Psoas muscle (tissue), 8 donors: ENCODE measurements around the gene FAIM2. TPM values are rescaled to one million over a fixed set of nuclear protein-coding genes. Genes with fewer than 3 reads are reported as not detected.

ENCODE experiments used
- ATAC-seq, 4 donors: fragments of 200-7000 bp; cut with Tn5 transposase; one replicate each; pipeline ENCODE4 v1.9.1; 2020; ENCODE audit warnings: moderate library complexity in 3 of 4, mild to moderate bottlenecking in 2 of 4
- DNase-seq, 2 donors: peaks; one replicate each; pipeline ENCODE4 v3.0.0-alpha.2; 2020
- H3K27ac ChIP-seq: fragments of 200-600 bp; one replicate; pipeline ENCODE4 v1.8.0; 2022
- H3K27me3 ChIP-seq, 3 donors: fragments of 200-600 bp in 1 of 3; one replicate each; pipeline versions ENCODE4 v1.6.1 to v1.8.0; 2013 to 2022; ENCODE audit warnings: low read length in 2 of 3, mild to moderate bottlenecking in 2 of 3, moderate library complexity in 1 of 3; ENCODE audit not compliant: insufficient read depth in 3 of 3
- H3K36me3 ChIP-seq, 2 donors: fragments of 200-600 bp in 1 of 2; one replicate each; pipeline versions ENCODE4 v1.6.1 to v1.8.0; 2013 to 2022; ENCODE audit warnings: low read depth in 1 of 2, mild to moderate bottlenecking in 1 of 2, moderate library complexity in 1 of 2; ENCODE audit not compliant: insufficient read depth in 1 of 2
- H3K4me1 ChIP-seq: fragments of 200-600 bp; one replicate; pipeline ENCODE4 v1.8.0; 2022
- H3K4me3 ChIP-seq: fragments of 200-600 bp; one replicate; pipeline ENCODE4 v1.8.0; 2022; ENCODE audit warnings: mild to moderate bottlenecking
- H3K9me3 ChIP-seq: fragments of 200-600 bp; one replicate; pipeline ENCODE4 v1.8.0; 2022
- CTCF ChIP-seq: fragments of 200-600 bp; IDR thresholded peaks from one replicate; pipeline ENCODE4 v1.8.0; 2022; ENCODE audit warnings: antibody characterized with exemption
- WGBS, 3 donors: extraction: QIAGEN DNeasy Blood & Tissue Kit; methylation state at CpG; one replicate each; pipeline versions ENCODE4 v1.1.6 to v1.1.7; 2013; 5-methylcytosine and 5-hydroxymethylcytosine counted together
- intact Hi-C, 2 donors: fragments of 100-400 bp; cut with DNase I; formaldehyde crosslinking; loops; one replicate each; pipeline versions ENCODE4 v1.11.0 to v1.14.2; 2022
- polyA plus RNA-seq, 3 donors: library from polyadenylated mRNA; stranded (reverse); fragments of 200-250 nt; gene quantifications; one replicate each; pipeline ENCODE4 v1.2.3, GENCODE V29; 2013
- total RNA-seq, 4 donors: library from RNA; stranded (reverse); fragmentation: NEBNext Ultra II Directional in 2 of 4; extraction: Animal tissue kit (Norgen Biotek cat#: 25700) in 2 of 4; gene quantifications; one replicate each; pipeline versions ENCODE4 v1.2.1 to v1.2.4, GENCODE V29; 2021 to 2023
- donor health status: healthy with polysubstance abuse.
- donor health status: DM: no; HTN: no; CAD: no; lungs with moderate emphysema.
- donor health status: Bipolar disorder and iron deficiency.
- donor health status: healthy.
- donor health status: DM: yes; HTN: yes; CAD: no.
- donor health status: DM: no; HTN: no; CAD: no.
- donor health status: DM: no; HTN: no; CAD: no.
- donor health status: DM: yes; HTN: yes; CAD: no.

FAIM2 gene
- total and polyA plus RNA-seq, 7 donors: 0.22 to 1.1 (median 0.58) TPM; not detected in 2

- WGBS, 3 donors: 95 to 97% (median 95%) methylated on average over 3 of the region's 3 CpGs
- intact Hi-C loops: no loop called here
Measured at GRCh38 chr12:49876070-49876469, 27.6 kb downstream of the FAIM2 start.

GRCh38 chr12:49875115-49875720 is 28.5 kb downstream of the FAIM2 start:
- 92 to 95% (median 93%) methylated on average over 9 of the region's 9 CpGs for WGBS, 3 donors
- no peak for DNase-seq
- intact Hi-C loops: no loop called here
- no peak for TF ChIP-seq CTCF
- Histone ChIP-seq H3K9me3 (no peaks in the 10 kb centered on the region), H3K36me3 (no peaks in the 10 kb centered on the region), H3K4me1 (no peaks in the 10 kb centered on the region), H3K4me3 (no peak overlapping the region), H3K27ac (no peak overlapping the region), H3K27me3 (no peaks in the 10 kb centered on the region)
- ATAC-seq: no peak

More at GRCh38 chr12:49876070-49876469, 27.6 kb downstream of the FAIM2 start:
- H3K4me3 ChIP-seq: no peak overlapping the region
- DNase-seq: no peak
- H3K9me3 ChIP-seq: no peaks in the 10 kb centered on the region
- H3K36me3 ChIP-seq: no peaks in the 10 kb centered on the region
- ATAC-seq: no peak
- no peaks in the 10 kb centered on the region for H3K4me1 ChIP-seq
- TF ChIP-seq CTCF: no peak
- no peaks in the 10 kb centered on the region for H3K27me3 ChIP-seq
- H3K27ac ChIP-seq: no peak overlapping the region

- TF ChIP-seq CTCF: no peak
- no peak overlapping the region for H3K27ac ChIP-seq
- H3K9me3 ChIP-seq: no peaks in the 10 kb centered on the region
- intact Hi-C loops: loop anchor here in 1 of 2 donors (5.0 kb wide), 1 partner anchor 198 kb away; no protein-coding TSS in a partner anchor
- no peak overlapping the region for H3K4me3 ChIP-seq
- whole genome bisulfite sequencing, 3 donors: 72 to 76% (median 76%) methylated on average over 12 of the region's 12 CpGs
- peaks cover under 1% of the 10 kb centered on the region for H3K4me1 ChIP-seq
- H3K36me3 ChIP-seq: no peaks in the 10 kb centered on the region
- no peak for DNase-seq
- no peak for ATAC-seq
- H3K27me3 ChIP-seq: no peaks in the 10 kb centered on the region
Measured at GRCh38 chr12:49874142-49874897, 29.4 kb downstream of the FAIM2 start.

GRCh38 chr12:49873361-49873934 is 30.3 kb downstream of the FAIM2 start:
- ATAC-seq (no peak), DNase-seq (no peak)
- no peaks in the 10 kb centered on the region for H3K9me3 ChIP-seq
- no peak overlapping the region for H3K4me3 ChIP-seq
- TF ChIP-seq CTCF: no peak
- H3K27ac ChIP-seq: no peak overlapping the region
- WGBS, 3 donors: 57 to 76% (median 66%) methylated on average over 3 of the region's 3 CpGs
- intact Hi-C loops: loop anchor here in 1 of 2 donors (5.0 kb wide), 1 partner anchor 199 kb away; no protein-coding TSS in a partner anchor
- H3K4me1 ChIP-seq: peaks cover 9% of the 10 kb centered on the region
- H3K36me3 ChIP-seq: no peaks in the 10 kb centered on the region
- no peaks in the 10 kb centered on the region for H3K27me3 ChIP-seq
